ENCODE measurements around the gene HSDL2. TPM values are rescaled to one million over a fixed set of nuclear protein-coding genes. Genes with fewer than 3 reads are reported as not detected.

HSDL2 gene
- total and polyA plus RNA-seq, 2 of the 4 experiments (the other 2 are of a cell fraction): 17.7 to 65.8 TPM

- Histone ChIP-seq H3K14ac (replicated peaks; ENCODE audit: low read depth, low read length) (no peak overlapping the region), H2BK20ac (ENCODE audit: low read depth, low read length) (no peak overlapping the region), H3K18ac (ENCODE audit: low read depth, low read length) (no peak overlapping the region), H4K20me1 (ENCODE audit: insufficient read depth, low read length) (no peaks in the 10 kb centered on the region), H2AFZ (replicated peaks; ENCODE audit: low read length, poor library complexity) (no peak overlapping the region), H3K4me1 (ENCODE audit: control insufficient read depth, insufficient read depth, low read length) (no peaks in the 10 kb centered on the region), H2BK15ac (ENCODE audit: low read depth, low read length) (no peak overlapping the region), H2AK9ac (replicated peaks; ENCODE audit: low read depth, low read length, poor library complexity) (no peak overlapping the region), H3K9me3 (ENCODE audit: control insufficient read depth, insufficient read depth, low read length) (no peaks in the 10 kb centered on the region), H3K9me1 (ENCODE audit: insufficient read depth, low read length) (no peaks in the 10 kb centered on the region), H3K56ac (ENCODE audit: extremely low read depth, insufficient read depth, low read length) (no peak overlapping the region), H3K79me1 (ENCODE audit: low read depth in 1 of 2, low read length in 2 of 2) (0 out of 4 replicates have a peak, but pooled peaks cover 0 to 8% of the 10 kb centered on the region in 2 experiments), H2BK5ac (ENCODE audit: low read depth, low read length, poor library complexity, severe bottlenecking) (no peak overlapping the region), H2AK5ac (ENCODE audit: low read depth, low read length) (no peak overlapping the region), H4K5ac (ENCODE audit: low read depth, low read length) (no peak overlapping the region), H4K8ac (ENCODE audit: low read depth in 2 of 2, low read length in 2 of 2) (no peak overlapping the region), H3K4me2 (ENCODE audit: low read depth, low read length) (no peak overlapping the region), H3K36me3 (ENCODE audit: control insufficient read depth, insufficient read depth, low read length) (no peaks in the 10 kb centered on the region), H3K4ac (ENCODE audit: low read depth, low read length) (no peak overlapping the region), H2BK120ac (ENCODE audit: low read depth, low read length) (no peak overlapping the region), H3K27ac (ENCODE audit: insufficient read depth, low read length) (no peak overlapping the region), H3K27me3 (ENCODE audit: control insufficient read depth, insufficient read depth, low read length) (no peaks in the 10 kb centered on the region), H4K91ac (ENCODE audit: insufficient read depth, low read depth, low read length) (no peak overlapping the region), H3K4me3 (ENCODE audit: insufficient read depth, low read depth, low read length) (no peak overlapping the region), H3K23ac (ENCODE audit: low read depth, low read length) (no peak overlapping the region), H3K9ac (ENCODE audit: low read depth, low read length) (no peak overlapping the region)
- POLR2A ChIA-PET (ENCODE audit: unreplicated experiment): no interaction called here
- no peak for ATAC-seq (ENCODE audit: low read depth)
- in situ Hi-C loops (cut with MboI; ENCODE audit: low sequenced_read_pairs) (no loop called here), dilution Hi-C loops (cut with HindIII; ENCODE audit: low sequenced_read_pairs, unreplicated experiment) (no loop called here), intact Hi-C loops (cut with micrococcal nuclease) (no loop called here)
- no CpG with 5 or more reads among the region's 2 CpGs for WGBS, 2 experiments (ENCODE audit: extremely low coverage in 2 of 2, insufficient read length in 1 of 2)
- no peak for DNase-seq
- TF ChIP-seq, protein P1, sequence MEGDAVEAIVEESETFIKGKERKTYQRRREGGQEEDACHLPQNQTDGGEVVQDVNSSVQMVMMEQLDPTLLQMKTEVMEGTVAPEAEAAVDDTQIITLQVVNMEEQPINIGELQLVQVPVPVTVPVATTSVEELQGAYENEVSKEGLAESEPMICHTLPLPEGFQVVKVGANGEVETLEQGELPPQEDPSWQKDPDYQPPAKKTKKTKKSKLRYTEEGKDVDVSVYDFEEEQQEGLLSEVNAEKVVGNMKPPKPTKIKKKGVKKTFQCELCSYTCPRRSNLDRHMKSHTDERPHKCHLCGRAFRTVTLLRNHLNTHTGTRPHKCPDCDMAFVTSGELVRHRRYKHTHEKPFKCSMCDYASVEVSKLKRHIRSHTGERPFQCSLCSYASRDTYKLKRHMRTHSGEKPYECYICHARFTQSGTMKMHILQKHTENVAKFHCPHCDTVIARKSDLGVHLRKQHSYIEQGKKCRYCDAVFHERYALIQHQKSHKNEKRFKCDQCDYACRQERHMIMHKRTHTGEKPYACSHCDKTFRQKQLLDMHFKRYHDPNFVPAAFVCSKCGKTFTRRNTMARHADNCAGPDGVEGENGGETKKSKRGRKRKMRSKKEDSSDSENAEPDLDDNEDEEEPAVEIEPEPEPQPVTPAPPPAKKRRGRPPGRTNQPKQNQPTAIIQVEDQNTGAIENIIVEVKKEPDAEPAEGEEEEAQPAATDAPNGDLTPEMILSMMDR (conservative IDR thresholded peaks at IDR 0.05; ENCODE audit: low read depth, low read length): no peak
- TF ChIP-seq CHD1 (IDR thresholded peaks at IDR 0.05; ENCODE audit: low read depth, low read length): no peak
- no peak for TF ChIP-seq RFX5 (IDR thresholded peaks at IDR 0.05; ENCODE audit: low read depth, low read length)
- TF ChIP-seq, protein P2, sequence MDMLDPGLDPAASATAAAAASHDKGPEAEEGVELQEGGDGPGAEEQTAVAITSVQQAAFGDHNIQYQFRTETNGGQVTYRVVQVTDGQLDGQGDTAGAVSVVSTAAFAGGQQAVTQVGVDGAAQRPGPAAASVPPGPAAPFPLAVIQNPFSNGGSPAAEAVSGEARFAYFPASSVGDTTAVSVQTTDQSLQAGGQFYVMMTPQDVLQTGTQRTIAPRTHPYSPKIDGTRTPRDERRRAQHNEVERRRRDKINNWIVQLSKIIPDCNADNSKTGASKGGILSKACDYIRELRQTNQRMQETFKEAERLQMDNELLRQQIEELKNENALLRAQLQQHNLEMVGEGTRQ (IDR thresholded peaks at IDR 0.05; ENCODE audit: low read depth, low read length): no peak
- no peak for TF ChIP-seq RCOR1 (IDR thresholded peaks at IDR 0.05; ENCODE audit: insufficient replicate concordance, low read length)
- no peak for TF ChIP-seq POLR2A (IDR thresholded peaks at IDR 0.05; ENCODE audit: low read depth, low read length)
- TF ChIP-seq RAD21 (IDR thresholded peaks at IDR 0.05; ENCODE audit: low read length): no peak
- TF ChIP-seq NFE2L2 (IDR thresholded peaks at IDR 0.05; ENCODE audit: low read depth, low read length): no peak
- TF ChIP-seq, protein P3, sequence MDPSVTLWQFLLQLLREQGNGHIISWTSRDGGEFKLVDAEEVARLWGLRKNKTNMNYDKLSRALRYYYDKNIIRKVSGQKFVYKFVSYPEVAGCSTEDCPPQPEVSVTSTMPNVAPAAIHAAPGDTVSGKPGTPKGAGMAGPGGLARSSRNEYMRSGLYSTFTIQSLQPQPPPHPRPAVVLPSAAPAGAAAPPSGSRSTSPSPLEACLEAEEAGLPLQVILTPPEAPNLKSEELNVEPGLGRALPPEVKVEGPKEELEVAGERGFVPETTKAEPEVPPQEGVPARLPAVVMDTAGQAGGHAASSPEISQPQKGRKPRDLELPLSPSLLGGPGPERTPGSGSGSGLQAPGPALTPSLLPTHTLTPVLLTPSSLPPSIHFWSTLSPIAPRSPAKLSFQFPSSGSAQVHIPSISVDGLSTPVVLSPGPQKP (IDR thresholded peaks at IDR 0.05; ENCODE audit: borderline replicate concordance, low read depth, low read length): no peak
- TF ChIP-seq SMC3 (IDR thresholded peaks at IDR 0.05; ENCODE audit: low read depth, low read length): no peak
- no peak for TF ChIP-seq BHLHE40 (IDR thresholded peaks at IDR 0.05; ENCODE audit: low read depth, low read length)
- TF ChIP-seq MAFK (IDR thresholded peaks at IDR 0.05; ENCODE audit: low read depth, low read length): no peak
- TF ChIP-seq CEBPB (IDR thresholded peaks at IDR 0.05; ENCODE audit: low read depth, low read length): no peak
- TF ChIP-seq MXI1 (IDR thresholded peaks at IDR 0.05; ENCODE audit: borderline replicate concordance, low read depth, low read length): no peak
- CTCF ChIA-PET: interaction anchor here (0.6 kb wide), 2 partner anchors 20 to 376 kb away, joined by 6 to 7 read pairs; no protein-coding TSS in a partner anchor
- no TSS peak for BruUV-seq (replicated peaks)
Observed at GRCh38 chr9:112508377-112508776, 128.5 kb downstream of the HSDL2 start.
